Kidney tubule cell (primary cell): Measurements from ENCODE around the gene TRAPPC3.
"Not testable (repeated sequence)": the region's sequence is repeated elsewhere in the genome, so short reads cannot be mapped to it uniquely, and the experiment has no call there.

Experiments
- DNase-seq: peaks from one replicate; pipeline ENCODE4 v3.0.0-alpha.2; 2018; ENCODE audit warnings: low spot score

The TRAPPC3 gene

DNA sequence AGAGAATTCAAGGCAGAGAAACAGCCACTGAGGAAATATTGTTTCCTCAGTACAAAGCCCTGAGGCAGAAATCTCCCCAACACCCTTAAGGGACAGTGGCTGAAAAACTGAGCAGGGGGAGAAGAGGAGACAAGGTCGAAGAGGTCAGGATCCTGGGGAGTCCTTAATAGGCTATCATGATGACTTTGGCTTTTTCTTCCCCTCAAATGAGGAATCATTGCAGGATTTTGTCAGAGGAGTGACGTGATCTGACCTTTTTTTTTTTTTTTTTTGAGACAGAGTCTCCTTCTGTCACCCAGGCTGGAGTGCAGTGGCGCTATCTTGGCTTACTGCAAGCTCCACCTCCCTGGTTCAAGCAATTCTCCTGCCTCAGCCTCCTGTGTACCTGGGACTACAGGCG lies 16.9 kb upstream of the TRAPPC3 start:
- no peak for DNase-seq

DNA sequence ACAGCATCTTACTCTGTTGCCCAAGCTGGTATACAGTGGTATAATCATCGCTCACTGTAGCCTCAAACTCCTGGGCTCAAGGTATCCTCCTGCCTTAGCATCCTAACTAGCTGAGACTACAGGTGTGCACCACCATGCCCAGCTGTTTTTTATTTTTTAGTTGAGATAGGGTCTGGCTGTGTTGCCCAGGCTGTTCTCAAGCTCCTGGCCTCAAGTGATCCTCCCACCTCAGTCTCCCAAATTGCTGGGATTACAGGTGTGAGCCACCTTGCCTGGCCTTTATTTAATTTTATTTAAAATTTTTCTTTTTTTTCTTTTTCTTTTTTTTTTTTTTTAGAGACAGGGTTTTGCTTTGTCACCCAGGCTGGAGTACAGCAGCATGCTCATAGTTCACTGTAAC lies 15.9 kb upstream of the TRAPPC3 start:
- DNase-seq, result no peak

DNA sequence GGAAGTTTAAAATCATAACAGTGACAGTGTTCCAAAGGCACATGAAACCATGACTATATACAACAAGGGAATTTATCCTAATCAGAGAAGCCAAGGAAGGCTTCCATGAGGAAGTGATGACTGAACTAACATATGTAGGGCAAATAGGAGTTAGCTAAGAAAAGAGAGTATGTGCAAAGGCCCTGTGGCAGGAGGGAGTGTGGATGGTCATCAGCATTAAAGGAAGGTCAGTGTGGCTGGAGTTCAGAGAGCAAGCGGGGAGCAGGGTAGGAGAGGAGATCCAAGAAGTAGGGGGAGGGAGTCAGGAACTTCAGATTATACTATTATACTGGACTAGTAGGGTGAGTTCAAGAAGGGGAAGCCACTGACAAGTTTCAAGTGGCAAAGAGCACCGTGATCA lies 15.1 kb upstream of the TRAPPC3 start:
- no peak for DNase-seq

DNA sequence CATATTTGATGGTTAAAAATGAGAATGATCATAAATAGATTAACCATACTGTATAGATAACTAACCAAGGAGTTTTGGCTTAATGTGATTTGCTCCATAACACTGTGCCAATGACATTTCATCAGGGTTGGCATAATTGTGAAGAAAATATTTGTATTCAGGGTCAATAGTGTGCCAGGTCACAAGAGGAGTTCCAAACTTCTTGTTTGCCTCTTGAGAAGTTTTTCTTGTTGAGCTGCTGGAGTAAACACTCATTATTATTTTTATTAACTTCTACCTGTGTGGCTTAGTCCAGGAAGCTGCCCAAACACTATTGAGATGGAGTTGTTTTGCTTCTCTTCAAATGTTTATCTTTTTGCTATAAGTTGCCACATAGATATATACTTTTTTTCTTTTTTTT lies 14.1 kb upstream of the TRAPPC3 start:
- no peak for DNase-seq

DNA sequence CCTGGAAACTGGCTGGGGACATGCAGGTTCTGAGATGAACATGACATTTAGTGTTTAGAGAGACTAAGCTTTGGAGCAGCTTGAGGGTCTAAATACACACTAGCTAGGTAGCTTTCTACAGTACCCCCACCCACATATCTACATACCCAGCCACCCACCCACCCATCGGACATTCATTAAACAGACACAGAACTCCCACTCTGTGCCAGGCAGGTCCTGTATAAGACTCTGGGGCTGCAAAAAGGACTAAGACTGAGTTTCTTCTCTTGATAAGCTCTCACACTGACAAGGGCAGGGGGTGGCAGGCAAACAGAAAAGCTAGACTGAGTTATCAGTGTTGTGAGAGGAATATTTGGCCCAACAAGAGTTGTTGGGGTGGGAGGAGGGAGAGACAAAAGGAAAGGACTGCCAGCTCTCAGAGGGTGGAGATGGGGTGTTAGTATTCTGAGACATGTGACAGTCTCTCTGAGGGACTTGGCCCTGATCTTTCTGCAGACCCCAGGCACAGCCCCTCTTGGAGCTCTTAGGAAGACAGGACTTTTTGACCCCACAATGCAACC lies 13.5 kb upstream of the TRAPPC3 start:
- no peak for DNase-seq

DNA sequence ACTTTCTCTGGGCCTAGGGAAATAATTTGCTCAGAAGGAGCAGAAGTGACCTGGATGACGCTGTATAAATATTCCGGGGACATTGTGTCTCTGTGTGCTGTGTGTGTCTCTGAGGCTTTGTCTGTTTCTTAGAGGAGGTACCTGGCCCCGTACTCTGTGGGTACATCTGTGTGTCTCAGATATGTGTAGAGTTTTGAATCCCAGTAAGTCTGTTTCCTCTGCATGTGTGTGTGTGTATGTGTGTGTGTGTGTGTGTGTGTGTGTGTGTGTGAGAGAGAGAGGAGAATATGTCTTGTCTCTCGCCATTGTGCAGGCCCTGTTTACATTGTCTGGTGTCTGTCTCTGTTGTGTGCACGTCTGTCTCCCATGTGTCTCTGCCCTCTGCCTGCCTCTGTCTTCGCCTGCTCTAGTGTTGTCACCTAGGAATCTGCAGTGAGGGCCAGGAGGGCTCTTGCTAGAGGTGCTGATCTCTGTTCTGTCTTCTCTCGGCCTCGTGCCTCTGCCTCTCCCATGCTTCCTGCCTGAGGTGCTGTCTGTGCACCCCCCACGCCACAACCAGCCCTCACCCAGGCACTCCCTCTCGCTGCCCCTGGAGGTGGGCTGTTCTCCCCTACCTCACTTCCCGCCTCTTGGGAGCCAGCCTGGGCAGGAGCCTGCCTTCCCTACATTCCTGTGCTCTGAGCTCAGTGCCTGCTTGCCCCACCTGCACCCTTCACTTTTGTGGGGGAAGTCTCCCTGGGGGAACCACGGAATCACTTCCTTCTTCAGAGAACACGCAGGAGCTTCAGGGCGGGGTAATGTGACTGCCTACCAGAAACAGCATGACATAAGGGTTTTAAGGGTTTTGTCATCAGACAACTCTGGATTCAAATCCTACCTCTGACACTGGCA lies 12.6 kb upstream of the TRAPPC3 start:
- DNase-seq, result peak; percentile 97

DNA sequence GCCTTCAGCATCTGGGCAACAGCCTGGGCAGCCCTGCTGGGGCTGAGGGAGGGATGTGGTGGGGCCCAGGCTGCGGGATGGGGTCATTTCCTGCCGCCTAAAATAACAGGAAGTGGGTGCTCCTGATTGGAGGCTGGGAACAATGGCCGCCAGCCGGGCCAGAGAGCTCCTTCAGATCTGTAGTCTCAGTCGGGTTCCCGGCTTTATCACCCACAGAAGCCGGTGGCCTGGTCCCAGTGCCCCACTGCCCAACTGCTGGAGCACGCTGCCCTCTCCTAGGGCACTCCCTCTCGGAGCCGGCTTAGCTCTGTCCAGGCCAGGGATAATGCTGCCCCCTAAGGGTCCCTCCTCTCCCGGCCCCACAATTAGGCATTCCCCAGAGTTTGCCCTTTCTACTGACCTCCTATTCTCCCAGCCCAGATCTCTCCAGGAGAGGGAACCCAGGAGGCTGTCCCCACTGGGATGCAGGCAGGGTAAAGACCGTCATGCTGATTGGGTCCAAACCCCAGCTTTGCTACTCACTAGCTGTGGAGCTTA lies 11.7 kb upstream of the TRAPPC3 start:
- DNase-seq, result peak; percentile 76

DNA sequence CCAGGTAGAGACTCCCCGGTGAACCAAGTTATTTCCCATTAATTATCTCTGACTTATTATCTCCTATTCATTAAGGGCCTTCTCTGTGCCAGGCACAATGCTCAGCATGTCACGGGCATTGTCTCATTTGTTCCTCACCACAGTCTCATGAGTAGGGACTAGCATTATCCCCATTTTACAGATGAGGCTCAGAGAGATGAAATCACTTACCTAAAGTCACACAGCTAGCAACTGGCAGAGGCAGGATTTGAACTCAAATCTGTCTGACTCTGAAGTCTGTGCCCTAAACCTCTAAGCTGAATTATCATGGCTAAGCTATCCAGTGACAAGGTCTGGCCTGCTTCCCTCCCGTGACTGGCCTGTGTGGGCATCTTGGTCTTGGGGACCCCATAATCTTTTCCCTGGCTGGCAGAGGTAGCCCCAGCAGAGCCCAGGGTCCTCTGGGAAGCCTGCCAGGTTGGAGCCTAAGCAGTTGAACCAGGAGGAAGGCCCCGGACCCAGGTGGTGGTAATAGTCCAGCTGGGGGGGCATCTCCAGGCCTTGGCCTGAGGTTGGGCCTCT lies 11.2 kb upstream of the TRAPPC3 start:
- DNase-seq, result no peak

DNA sequence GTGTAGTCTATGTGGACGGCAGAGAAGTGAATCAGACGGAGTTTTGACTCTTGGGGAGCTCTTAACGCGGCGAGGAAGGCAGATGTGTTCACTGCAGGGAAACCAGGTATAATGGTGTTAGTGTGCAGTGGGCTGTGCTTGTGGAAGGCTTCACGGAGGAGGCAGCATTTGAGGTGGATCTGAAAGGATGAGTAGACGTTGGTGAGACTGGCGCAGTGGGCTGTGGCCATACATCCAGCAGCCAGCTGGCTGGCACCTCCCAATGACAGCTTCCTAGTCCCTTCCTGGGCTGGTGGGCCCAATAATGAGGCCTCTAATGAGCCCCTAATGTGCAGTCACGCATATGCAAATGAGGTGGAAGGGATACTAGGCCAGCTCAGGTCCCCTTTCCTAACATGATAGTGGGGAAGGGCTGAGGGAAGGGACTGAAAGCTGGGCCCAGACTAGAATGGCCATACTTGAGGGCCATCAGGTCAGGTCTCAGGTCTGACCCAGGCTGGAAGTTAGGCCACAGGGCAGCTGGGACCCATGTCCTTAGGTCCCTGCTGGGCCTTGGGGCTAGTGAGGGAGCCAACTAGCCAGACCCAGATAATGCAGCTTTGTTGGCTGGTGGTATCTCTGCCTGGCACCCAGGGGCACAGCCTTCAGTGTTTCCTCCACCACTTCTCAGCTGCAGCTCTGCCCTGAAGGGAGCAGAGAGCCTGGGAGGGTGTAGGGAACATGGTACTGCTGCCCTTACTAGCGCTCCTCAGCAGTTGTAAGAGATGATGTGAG lies 10.5 kb upstream of the TRAPPC3 start:
- DNase-seq, result no peak

DNA sequence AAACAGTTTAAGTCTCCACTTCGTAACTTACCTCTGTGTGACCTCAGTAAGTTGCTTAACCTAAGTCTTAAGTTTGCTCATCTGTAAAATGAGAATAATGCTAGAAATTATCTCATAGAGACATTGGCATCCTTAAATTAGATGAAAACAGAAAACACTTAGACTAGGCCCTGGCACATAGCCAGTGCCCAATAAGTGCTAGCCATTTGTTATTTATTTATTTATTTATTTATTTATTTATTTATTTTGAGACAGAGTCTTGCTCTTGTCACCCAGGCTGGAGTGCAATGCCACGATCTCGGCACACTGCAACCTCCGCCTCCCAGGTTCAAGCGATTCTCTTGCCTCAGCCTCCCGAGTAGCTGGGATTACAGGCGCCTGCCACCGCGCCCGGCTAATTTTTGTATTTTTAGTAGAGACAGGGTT lies 9.6 kb upstream of the TRAPPC3 start:
- DNase-seq, result not testable (repeated sequence)

DNA sequence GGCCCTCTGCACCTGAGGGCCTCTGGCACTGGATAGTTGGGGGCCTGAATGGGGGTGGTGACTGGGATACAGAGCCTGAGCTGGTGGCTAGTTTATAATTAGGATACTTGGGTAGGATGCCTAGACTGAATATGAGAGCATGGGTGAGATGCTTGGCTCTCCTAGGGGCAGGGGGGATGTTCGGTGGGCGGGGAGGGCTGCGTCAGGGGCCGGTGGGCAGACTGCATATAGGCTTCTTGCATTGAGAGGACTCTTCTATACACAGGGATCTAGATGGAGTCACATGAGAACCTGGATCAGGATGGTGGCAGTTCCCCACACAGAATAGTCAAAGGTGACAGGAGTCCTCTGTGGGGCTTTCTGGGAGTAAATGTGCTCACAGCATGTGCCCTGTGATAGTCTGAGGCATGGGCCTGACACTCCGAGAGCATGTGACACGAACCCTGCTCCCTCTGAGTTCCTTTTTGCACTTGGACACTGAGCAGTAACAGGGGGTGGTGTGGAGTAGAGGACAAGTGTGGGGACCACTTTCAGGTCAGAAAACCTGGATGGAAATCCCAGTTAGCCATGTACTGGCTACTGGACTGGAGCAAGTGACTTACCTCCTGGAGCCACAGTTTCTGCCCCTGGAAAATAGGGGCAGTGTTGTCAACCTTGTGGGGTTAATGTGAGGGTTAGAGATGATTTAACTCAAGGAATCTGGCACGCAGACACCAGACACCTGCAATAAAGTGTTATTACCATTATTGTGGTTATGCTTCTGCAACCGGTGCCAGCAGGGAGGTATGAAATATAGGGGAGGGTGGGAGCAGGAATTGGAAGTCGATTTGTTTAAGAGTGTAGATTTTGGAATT lies 8.9 kb upstream of the TRAPPC3 start:
- DNase-seq, result no peak

DNA sequence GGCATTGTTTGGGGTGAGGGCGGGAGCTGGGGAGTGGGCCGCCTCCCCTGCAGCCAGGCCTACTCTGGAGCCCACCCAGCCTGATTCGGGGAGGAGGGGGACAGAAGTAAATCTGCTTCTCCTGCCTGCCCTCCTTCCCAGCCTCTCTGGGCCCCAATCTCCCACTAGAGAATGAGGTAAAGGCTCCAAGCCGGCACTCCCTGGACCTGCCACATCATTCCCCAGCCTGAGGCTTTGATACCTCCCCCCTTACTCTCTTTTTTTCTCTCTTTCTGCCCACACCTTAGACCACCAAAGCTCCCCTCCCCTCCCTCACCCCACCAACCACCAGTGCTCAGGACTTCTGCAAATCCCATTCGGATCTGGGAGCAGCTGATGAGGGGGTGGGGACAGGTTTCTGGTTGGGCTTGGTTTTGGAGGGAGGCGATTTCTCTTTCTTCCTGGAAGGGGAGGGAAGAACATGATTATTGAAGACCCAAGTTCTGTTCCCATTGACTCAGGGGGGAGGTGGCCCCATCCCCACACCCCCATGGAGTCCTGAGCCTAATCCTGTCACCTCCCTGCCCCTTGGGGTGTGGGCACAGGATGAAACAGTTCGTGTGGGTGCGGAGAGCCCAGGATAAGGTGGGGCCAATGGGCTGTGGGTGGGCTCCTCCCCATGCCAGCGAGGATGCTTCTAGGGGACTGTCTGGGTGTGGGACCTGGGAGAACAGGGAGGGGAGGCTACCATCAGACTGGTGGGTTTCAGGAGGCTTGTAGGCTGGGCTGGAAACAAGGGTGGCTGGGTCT lies 8.0 kb upstream of the TRAPPC3 start:
- no peak for DNase-seq

DNA sequence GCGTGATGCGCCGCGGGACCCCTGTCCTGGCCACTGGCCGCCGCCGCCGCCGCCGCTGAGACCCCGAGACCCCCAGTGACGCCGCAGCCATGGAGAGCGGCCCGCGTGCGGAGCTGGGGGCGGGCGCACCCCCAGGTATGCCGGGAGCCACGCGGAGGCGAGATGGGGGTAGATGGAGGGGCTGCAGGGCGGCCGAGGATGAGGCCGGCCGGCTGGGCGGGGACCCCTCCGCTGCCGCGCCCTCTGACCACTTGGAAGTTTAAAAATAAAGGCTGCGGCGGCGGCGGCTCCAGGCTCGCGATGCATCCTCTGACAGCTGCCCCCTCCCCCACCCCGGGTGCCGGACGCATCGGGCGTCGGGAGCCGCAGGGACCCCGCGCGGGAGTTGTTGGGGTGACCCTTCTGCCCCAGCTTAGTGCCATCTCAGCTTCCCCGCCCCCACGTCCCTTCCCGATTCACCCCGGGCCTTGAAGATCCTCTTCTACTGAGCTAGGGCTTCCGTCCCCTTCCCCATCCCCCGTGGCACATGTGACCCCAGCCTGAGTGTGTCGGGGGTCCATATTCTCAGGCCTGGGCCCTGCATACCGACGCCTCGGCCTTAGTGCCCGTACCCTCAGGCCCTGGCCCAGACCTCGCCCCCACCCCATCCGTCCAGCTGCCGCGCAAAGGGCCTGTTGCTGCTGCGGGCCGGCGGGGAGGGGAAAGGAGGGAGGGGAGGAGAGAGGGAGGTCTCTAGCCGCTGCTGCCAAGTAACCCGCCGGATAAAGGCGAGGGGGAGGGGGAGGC lies 7.2 kb upstream of the TRAPPC3 start:
- peak; percentile 61 for DNase-seq

DNA sequence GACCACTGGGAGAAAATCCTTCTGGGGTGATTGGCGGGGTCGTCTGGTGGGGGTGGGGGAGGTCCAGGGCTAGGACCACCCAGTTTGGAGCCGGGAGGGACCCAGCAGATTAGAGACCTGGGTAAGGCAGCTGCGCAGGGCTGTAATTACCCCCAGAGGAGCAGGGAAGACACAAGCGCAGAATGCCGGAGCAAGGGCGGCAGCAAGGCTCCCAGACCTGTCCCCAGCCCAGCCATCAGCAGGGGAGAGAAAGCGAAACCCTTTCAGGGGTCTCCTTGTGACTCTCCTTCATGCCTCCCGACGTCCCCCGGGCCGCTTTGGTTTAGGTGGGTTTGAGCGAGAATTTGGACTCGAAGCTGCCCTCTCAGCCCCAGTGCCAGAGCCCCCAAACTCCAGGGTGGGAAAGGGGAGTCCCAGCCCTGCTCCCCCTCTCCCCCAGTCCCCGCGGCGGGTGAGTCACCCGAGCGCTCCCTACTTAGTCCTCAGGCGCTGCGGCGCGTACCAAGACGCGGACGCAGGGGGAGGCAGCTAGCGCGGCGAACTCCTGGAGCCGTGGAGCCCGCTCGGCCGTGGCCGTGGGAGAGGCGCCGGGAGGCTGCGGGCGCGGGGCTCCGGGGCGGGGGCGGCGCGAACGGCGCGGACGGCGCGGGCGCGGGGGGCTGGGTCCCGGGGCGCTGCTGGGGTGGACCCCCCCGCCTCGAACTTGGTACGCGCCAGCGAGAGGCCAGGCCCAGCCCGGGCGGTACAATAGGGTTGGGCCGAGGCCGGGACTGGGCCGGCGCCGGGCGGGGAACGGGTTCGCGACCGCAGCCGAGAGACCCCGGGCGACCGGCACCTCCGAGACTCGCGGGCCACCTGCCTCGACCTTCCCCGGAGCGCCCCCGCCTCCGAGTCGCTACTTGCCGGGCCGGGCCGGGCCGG lies 6.4 kb upstream of the TRAPPC3 start, which contains the start of gene MAP7D1:
Gene MAP7D1 (plus strand): TSS at position 753 of the 921 bp plus-strand sequence. CDS start 258 bp downstream, outside the sequence.
- DNase-seq, result peak; percentile 85

DNA sequence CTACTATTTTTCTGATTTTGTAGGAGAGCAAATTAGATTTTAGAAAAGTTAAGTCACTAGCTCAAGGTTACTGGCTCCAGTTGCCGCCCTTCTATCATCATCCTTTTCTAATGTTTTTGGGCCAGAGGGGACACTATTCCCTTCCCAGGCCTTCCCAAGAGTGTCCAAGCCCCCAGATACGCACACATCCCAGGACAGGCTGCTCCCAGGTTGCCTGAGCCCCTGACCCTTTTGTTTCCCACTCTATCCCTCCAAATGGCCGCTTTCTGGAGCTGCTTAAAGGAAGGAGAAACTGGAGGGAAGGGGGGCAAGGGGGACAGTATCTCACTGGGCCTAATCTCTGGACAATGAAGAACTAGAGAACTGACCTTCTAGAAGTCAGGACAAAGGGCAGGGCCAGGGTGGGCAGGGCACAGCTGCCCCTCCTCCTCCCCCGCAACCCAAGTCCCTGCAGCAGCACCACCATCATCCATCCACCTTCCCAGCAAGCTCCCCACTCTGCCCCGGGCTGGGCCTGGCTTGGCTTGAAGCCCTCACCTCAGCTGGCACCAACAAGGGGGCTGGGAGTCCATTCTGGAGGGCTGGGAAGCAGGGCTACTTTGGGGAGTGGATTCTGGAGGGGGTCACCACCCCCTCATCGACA lies 5.6 kb upstream of the TRAPPC3 start:
- no peak for DNase-seq

DNA sequence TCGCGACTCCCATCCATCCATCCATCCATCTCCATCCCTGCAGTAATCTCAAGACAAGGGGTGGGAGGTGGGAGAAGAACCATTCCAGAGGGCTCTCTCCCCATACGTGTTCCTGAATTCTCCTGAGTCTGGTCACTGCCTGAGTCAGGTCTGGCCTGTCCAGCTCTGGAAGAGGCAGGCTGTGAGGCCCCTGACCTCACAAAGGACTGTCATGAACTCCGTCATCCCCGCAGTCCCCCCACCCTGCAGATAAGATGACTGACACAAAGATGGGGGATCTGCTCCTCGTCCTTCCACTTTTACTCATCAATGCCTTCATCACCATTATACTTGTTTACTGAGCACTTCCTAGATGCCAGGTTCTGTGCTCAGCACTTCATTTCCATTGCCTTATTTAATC lies 5.0 kb upstream of the TRAPPC3 start:
- DNase-seq, result no peak

DNA sequence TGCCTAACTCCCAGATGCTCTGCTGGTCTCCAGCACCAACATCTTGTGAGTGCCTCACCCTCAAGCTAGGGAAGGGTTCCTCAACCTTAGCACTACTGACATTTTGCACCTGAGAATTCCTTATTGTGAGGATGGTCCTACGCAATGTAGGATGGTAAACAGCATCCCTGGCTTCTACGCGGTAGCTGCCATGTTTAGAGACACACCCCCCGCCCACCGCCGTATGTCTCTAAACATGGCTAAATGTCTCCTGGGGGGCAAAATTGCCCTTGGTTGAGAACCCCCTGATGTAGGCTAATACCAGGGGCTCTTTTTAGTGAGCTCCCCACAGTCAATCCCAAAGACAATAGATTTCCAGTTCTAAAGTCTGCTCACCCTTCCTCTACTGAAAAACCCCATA lies 4.2 kb upstream of the TRAPPC3 start:
- no peak for DNase-seq

DNA sequence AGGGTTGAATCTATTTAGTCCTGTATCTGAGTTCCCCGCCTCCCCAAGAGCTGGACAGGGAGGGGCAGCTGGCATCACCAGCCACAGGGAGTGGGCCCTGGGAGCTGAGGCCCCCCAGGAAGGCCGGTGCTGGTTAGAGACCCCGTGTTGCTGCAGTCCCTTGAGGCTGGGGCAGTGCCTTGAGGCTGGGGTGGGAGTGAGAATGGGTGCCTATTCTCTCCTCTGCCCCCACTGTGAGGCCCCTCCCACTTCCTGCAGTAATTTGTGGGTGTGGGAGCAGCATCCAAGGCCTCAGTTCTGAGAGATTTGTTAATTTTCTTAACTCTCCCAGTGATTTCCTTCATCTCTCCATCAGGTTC lies 2.5 kb upstream of the TRAPPC3 start:
- DNase-seq, result no peak
